SK-N-SH treated with all-trans-retinoic acid at 6 μM for 48 hours (cell line): ENCODE data around the gene MALL.

Experiments
- ESRRG ChIP-seq: fragments of 250-450 bp; sonication (Bioruptor Pico); IDR thresholded peaks from 2 replicates; pipeline ENCODE4 v1.6.1; 2021; ENCODE audit warnings: mild to moderate bottlenecking
- SNAI2 ChIP-seq: fragments of 250-450 bp; sonication (Bioruptor Pico); IDR thresholded peaks from 2 replicates; pipeline ENCODE4 v1.5.0; 2020; ENCODE audit warnings: mild to moderate bottlenecking, moderate library complexity
- ZFP30 ChIP-seq: fragments of 450-650 bp; formaldehyde crosslinking; IDR thresholded peaks from 2 replicates; pipeline ENCODE4 v1.5.0; 2022; ENCODE audit warnings: mild to moderate bottlenecking, moderate library complexity
- TF ChIP-seq, protein P1 (sequence below): fragments of 250-450 bp; sonication (Bioruptor Pico); IDR thresholded peaks from 2 replicates; pipeline ENCODE4 v1.5.1; 2021; ENCODE audit warnings: mild to moderate bottlenecking, moderate library complexity
- TF ChIP-seq, protein P2 (sequence below): fragments of 250-450 bp; sonication (Bioruptor Pico); IDR thresholded peaks from 2 replicates; pipeline ENCODE4 v1.8.0; 2020; ENCODE audit warnings: mild to moderate bottlenecking, moderate library complexity, borderline replicate concordance

DNA sequence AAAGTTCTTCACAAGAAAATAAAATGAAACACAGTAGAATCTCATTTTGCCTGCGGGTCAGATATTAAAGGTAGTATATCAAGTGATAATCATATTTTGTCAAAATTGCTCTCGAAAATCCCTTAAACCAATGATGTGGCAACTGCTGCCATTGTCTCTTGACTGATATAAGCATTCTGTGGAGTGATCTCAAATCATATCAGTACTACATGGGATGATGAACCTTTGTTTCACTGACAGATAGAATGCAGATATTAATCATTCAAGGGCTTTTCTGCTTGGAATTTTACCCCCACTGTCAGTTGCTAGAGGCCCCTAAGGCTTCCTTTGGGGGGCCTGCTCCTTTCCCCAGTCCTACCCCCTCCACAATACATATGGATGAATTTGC lies 31.3 kb upstream of the MALL start:
- TF ChIP-seq SNAI2 (CRISPR knock-in tag) = no peak
- TF ChIP-seq, protein P1, sequence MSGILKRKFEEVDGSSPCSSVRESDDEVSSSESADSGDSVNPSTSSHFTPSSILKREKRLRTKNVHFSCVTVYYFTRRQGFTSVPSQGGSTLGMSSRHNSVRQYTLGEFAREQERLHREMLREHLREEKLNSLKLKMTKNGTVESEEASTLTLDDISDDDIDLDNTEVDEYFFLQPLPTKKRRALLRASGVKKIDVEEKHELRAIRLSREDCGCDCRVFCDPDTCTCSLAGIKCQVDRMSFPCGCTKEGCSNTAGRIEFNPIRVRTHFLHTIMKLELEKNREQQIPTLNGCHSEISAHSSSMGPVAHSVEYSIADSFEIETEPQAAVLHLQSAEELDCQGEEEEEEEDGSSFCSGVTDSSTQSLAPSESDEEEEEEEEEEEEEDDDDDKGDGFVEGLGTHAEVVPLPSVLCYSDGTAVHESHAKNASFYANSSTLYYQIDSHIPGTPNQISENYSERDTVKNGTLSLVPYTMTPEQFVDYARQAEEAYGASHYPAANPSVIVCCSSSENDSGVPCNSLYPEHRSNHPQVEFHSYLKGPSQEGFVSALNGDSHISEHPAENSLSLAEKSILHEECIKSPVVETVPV (CRISPR knock-in tag) = no peak
- TF ChIP-seq, protein P2, sequence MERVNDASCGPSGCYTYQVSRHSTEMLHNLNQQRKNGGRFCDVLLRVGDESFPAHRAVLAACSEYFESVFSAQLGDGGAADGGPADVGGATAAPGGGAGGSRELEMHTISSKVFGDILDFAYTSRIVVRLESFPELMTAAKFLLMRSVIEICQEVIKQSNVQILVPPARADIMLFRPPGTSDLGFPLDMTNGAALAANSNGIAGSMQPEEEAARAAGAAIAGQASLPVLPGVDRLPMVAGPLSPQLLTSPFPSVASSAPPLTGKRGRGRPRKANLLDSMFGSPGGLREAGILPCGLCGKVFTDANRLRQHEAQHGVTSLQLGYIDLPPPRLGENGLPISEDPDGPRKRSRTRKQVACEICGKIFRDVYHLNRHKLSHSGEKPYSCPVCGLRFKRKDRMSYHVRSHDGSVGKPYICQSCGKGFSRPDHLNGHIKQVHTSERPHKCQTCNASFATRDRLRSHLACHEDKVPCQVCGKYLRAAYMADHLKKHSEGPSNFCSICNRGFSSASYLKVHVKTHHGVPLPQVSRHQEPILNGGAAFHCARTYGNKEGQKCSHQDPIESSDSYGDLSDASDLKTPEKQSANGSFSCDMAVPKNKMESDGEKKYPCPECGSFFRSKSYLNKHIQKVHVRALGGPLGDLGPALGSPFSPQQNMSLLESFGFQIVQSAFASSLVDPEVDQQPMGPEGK (CRISPR knock-in tag) = no peak
- no peak for TF ChIP-seq ZFP30 (CRISPR knock-in tag)
- no peak for TF ChIP-seq ESRRG (CRISPR knock-in tag)
